ENCODE measurements around the gene KIF18B. TPM values are rescaled to one million over a fixed set of nuclear protein-coding genes. Genes with fewer than 3 reads are reported as not detected.

KIF18B gene
- total RNA-seq, 2 experiments from 2014 or later: 34.1 to 35.7 TPM

GRCh38 chr17:44925731-44926697, 21.6 kb downstream of the KIF18B start:
- ChIA-PET CTCF (no interaction called here), POLR2A (interaction anchor here (0.6 kb wide), 1 partner anchor 70 kb away, joined by 3 read pairs; no protein-coding TSS in a partner anchor)

DNA sequence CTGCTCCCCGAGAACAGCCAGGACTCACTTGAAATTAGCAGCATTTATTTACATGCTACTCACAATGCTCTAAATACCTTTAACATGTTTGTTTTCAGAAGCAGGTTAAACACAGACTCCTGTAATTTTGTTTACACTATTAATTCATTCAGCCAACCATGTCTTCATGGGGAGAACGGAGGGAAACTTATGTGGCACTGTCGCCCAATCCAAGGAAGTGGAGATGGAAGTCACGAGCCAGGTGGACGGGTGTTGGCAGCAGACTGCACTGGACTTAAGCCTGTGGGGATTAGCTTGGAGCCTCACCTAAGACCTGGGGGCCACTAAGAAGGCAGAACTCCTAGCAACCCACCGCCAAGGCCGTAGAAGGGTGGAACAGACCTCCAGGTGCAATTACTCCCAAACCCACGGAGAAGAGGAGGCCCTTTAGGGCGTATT, 23.4 kb downstream of the KIF18B start:
- CTCF ChIA-PET: interaction anchor here (7.8 kb wide), 1 partner anchor 97 kb away, joined by 70 read pairs; no protein-coding TSS in a partner anchor
- POLR2A ChIA-PET: no interaction called here

DNA sequence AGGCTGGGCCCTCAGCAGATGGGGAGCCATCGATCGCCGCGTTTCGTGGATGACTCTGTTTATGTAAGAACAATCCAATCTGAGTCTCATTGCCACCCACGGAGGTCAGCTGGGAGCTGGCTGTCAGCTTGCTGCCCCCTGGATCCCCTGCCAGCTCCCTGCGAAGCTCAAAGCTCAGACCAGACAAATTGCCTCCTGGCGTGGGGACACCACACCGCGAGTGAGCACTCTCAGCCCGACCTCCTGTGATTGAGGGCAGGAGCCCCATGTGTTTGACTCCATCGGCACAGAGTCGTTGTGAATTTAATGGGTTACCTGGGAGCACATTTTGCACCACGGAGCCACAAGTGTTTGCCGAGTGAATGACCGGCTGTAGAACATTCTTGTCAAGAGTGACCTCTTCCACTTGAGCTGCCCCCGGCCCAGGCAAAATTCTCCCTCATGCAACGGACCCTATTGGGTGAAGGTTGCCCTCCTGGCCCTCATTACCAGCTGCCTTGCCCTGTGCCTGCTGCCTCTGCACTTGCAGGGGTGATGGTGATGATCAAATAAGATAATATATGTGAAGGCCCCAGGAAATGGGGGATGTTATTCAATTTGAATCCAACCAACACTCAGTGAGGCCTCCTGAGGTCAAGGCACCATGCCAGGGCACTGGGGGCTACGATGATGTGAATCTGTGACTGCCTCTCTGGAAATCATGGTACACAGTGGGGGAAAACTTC, 24.7 kb downstream of the KIF18B start:
- ChIA-PET CTCF (interaction anchor here (0.5 to 7.8 kb wide), 3 partner anchors 8 to 114 kb away, joined by 3 to 70 read pairs (median 3); no protein-coding TSS in a partner anchor), POLR2A (no interaction called here)

- POLR2A ChIA-PET: no interaction called here
Observed at GRCh38 chr17:44922136-44922535, 25.4 kb downstream of the KIF18B start.

DNA sequence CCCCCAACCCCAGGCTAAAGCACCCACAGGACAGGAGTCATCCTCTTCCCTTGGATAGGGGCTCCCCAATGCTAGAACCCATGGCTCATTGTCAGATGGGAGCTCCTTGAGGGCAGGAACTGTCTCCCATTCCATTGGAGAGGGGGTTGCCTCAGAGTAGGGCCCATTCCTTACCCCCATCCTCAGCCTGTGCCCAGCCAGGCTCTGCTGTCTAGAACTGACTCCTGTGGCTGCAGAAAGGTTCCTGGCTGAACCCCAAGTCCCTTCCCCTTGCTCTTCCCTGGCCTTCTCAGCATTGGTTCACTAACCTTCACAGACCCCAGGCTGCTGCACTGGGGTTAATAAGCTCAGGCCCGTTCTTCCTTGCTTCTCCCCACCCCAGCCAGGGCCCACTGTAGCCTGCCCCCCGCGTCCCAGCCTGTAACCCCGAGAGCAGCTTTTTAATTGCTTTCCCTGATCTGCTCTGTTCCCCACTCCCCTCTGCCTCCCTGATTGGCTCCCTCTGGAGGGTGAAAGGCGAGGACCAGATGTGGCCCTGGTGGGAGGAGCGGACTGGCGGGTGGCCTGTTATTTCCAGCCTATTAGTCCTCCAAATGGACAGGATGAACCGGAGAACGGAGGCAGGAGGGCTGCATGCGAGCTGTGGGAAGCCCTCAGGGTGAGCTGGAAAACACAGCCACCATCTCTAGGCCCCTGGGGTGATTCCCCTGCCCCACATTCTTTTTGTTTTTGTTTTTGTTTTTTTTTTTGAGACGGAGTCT, 26.3 kb downstream of the KIF18B start:
- ChIA-PET POLR2A (interaction anchor here (0.6 kb wide), 1 partner anchor 270 kb away, joined by 3 read pairs; no protein-coding TSS in a partner anchor), CTCF (interaction anchor here (0.7 to 7.8 kb wide), 10 partner anchors 8 to 211 kb away, joined by 3 to 70 read pairs (median 4); partner anchors contain the start of gene PLCD3)

More at GRCh38 chr17:44922136-44922535, 25.4 kb downstream of the KIF18B start:
- CTCF ChIA-PET: interaction anchor here (1.5 to 7.8 kb wide), 2 partner anchors 9 to 99 kb away, joined by 4 to 70 read pairs; no protein-coding TSS in a partner anchor

- ChIA-PET POLR2A (interaction anchor here (1.1 to 1.3 kb wide), 2 partner anchors 52 to 101 kb away, joined by 3 to 5 read pairs; no protein-coding TSS in a partner anchor), CTCF (interaction anchor here (0.7 to 7.8 kb wide), 15 partner anchors 8 to 215 kb away, joined by 3 to 70 read pairs (median 3); partner anchors contain the start of genes ACBD4, KIF18B and PLCD3)
Observed at GRCh38 chr17:44920565-44920940, 27.0 kb downstream of the KIF18B start.

GRCh38 chr17:44919885-44920564, 27.5 kb downstream of the KIF18B start:
- POLR2A ChIA-PET: interaction anchor here (1.1 to 1.3 kb wide), 2 partner anchors 52 to 101 kb away, joined by 3 to 5 read pairs; no protein-coding TSS in a partner anchor
- CTCF ChIA-PET: interaction anchor here (0.6 to 7.8 kb wide), 13 partner anchors 9 to 216 kb away, joined by 3 to 70 read pairs (median 3); partner anchors contain the start of genes ACBD4, KIF18B and PLCD3

DNA sequence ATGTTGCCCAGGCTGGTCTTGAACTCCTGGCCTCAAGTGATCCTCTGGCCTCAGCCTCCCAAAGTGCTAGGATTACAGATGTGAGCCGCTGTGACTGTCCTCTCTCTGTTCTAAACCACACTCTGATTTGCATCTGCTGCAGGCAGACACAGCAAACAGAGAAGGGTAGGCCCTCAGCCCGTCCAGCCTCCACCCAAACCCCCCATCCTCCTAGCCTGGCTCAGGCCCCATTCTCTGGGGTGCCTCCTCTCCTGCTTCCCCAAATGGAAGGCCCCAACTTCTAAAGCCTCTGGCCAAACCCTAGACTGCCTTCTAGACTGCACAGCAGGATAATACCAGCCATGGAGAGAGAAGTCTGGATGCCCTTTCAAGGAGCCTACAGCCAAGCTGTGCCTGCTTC, 28.2 kb downstream of the KIF18B start:
- CTCF ChIA-PET: interaction anchor here (0.6 to 7.8 kb wide), 6 partner anchors 8 to 180 kb away, joined by 3 to 70 read pairs (median 4); partner anchors contain the start of gene KIF18B
- POLR2A ChIA-PET: interaction anchor here (1.3 kb wide), 1 partner anchor 102 kb away, joined by 5 read pairs; no protein-coding TSS in a partner anchor

DNA sequence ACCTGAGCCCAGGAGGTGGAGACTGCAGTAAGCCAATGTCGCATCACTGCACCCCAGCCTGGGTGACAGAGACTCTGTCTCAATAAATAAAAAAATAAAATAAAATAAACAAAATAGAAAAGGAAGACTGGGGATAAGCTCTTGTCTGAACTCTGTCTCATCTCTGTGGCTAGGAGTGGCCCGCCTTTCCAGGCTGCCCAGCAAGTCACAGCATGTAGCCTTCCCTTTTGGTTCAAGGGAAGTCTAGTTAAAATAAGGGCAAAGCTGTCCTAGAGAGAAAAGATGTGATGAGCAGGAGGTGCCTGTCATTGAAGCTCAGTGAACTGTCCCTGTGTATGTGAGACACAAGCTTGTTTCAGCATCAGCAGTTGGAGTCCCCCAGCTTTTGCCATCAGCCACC, 29.6 kb downstream of the KIF18B start:
- CTCF ChIA-PET: interaction anchor here (0.6 to 7.8 kb wide), 3 partner anchors 38 to 648 kb away, joined by 3 to 70 read pairs (median 3); no protein-coding TSS in a partner anchor
- POLR2A ChIA-PET: no interaction called here

DNA sequence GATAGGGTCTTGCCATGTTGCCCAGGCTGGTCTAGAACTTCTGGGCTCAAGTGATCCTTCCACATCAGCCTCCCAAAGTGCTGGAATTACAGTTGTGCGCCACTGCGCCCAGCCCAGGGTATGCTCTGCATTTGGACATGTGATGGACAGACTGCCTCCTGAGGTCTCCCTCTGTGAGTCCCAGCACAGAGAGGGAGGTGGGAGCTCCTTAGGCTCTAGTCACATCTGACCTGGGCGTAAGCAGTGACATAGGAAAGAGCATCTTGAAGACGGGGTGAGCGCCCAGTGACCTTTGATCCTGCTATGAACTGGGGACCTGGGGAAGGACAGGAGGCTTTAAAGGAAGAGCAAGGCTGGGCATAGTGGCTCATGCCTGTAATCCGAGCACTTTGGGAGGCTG, 30.1 kb downstream of the KIF18B start:
- POLR2A ChIA-PET: no interaction called here
- CTCF ChIA-PET: interaction anchor here (7.8 kb wide), 1 partner anchor 103 kb away, joined by 70 read pairs; no protein-coding TSS in a partner anchor

- POLR2A ChIA-PET: no interaction called here
- CTCF ChIA-PET: interaction anchor here (0.6 to 7.8 kb wide), 2 partner anchors 10 to 104 kb away, joined by 4 to 70 read pairs; no protein-coding TSS in a partner anchor
Observed at GRCh38 chr17:44916781-44917241, 30.8 kb downstream of the KIF18B start.

GRCh38 chr17:44915862-44916780, 31.5 kb downstream of the KIF18B start:
- POLR2A ChIA-PET: no interaction called here
- CTCF ChIA-PET: interaction anchor here (0.6 to 1.4 kb wide), 4 partner anchors 11 to 219 kb away, joined by 3 to 4 read pairs (median 3); partner anchors contain the start of genes ACBD4 and C1QL1

DNA sequence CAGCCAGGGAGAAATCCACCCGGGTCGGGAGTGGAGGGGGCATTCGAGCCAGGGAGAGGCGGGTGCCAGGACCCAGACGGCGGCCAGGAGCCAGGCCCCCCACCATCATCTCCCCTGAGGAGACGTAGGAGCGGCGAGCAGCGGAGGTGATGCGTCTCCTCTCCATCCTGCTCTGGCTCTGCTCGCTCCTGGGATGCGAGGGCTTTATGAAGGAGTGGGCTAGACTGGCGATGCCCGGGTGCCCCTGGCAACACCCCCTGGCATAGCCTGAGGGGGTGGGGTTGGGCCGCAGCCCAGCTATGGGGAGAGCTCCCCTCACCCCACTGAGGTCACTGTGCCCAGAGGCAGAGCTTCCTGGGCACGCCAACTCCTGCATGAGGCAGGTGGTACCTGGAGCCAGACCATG, 32.2 kb downstream of the KIF18B start, which contains the start of gene GFAP:
Gene GFAP (minus strand): TSS at position 180 of the 406 bp plus-strand sequence. CDS start 14 bp downstream, at position 166.
- POLR2A ChIA-PET: no interaction called here
- CTCF ChIA-PET: interaction anchor here (0.6 to 1.5 kb wide), 4 partner anchors 48 to 220 kb away, joined by 3 to 4 read pairs (median 3); partner anchors contain the start of gene ACBD4

GRCh38 chr17:44914698-44915271, 32.8 kb downstream of the KIF18B start:
- CTCF ChIA-PET: interaction anchor here (0.6 to 1.5 kb wide), 5 partner anchors 47 to 135 kb away, joined by 3 to 4 read pairs (median 3); no protein-coding TSS in a partner anchor
- POLR2A ChIA-PET: no interaction called here

DNA sequence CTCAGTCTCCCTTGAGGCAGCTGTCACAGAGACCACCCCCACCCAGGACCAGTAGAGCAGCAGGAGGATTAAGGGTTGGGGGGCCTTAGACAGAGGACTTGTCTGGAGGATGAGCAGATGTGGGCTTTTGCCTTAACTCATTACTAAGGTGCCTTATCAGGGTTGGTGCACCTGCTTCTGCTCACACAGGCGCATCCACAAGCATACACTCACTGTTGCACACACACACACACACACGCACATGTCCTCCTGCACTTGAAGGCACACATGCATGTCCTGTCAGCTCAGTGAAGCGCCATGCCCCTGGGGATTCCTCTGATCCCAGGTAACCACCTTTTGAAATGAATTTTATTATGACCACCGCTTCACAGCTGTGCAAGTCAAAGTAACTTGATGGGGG, 33.4 kb downstream of the KIF18B start:
- ChIA-PET POLR2A (no interaction called here), CTCF (interaction anchor here (0.8 to 1.5 kb wide), 3 partner anchors 15 to 135 kb away, joined by 3 read pairs; no protein-coding TSS in a partner anchor)

DNA sequence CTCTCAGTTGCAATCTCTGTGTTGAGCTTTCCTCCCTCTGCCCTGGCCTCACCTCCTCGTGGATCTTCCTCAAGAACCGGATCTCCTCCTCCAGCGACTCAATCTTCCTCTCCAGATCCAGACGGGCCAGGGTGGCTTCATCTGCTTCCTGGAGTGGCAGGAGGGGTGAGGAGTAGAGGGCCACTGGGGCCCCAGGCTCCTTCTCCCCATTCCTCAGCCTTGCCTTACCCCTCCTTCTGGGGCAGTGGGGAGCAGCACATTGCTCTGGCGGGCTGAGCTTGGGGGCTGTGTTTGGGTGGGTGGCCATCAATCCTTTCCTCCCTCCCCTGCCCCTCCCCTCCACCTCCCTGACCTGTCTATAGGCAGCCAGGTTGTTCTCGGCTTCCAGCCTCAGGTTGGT, 33.9 kb downstream of the KIF18B start:
- ChIA-PET CTCF (interaction anchor here (1.2 to 1.6 kb wide), 5 partner anchors 8 to 222 kb away, joined by 3 to 4 read pairs (median 3); partner anchors contain the start of gene ACBD4), POLR2A (no interaction called here)

All from activated CD8-positive, alpha-beta memory T cell treated with anti-CD3 and anti-CD28 coated beads for 36 hours (primary cell).